GM12801 (cell line): ENCODE data around the gene TULP3.

ENCODE experiments used
- CTCF ChIP-seq: IDR thresholded peaks from one replicate; pipeline ENCODE4 v1.5.1; 2011; ENCODE audit warnings: control low read depth; ENCODE audit not compliant: insufficient read length; ENCODE audit errors: extremely low read depth

Gene TULP3

GRCh38 chr12:2977776-2978175 is 87.1 kb downstream of the TULP3 start:
- TF ChIP-seq CTCF: no peak

- TF ChIP-seq CTCF: no peak
Observed at GRCh38 chr12:2979806-2980205, 89.1 kb downstream of the TULP3 start.

GRCh38 chr12:2980630-2981029 is 89.9 kb downstream of the TULP3 start:
- no peak for TF ChIP-seq CTCF

- no peak for TF ChIP-seq CTCF
Observed at GRCh38 chr12:2982361-2982760, 91.7 kb downstream of the TULP3 start.

- no peak for TF ChIP-seq CTCF
Observed at GRCh38 chr12:2984249-2984648, 93.6 kb downstream of the TULP3 start.

- no peak for TF ChIP-seq CTCF
Observed at GRCh38 chr12:2984698-2985097, 94.0 kb downstream of the TULP3 start.

- no peak for TF ChIP-seq CTCF
Observed at GRCh38 chr12:2986876-2987275, 96.2 kb downstream of the TULP3 start.

GRCh38 chr12:2988494-2988893 is 97.8 kb downstream of the TULP3 start:
- no peak for TF ChIP-seq CTCF
